Measurements from ENCODE around the gene DIAPH3.

DNA sequence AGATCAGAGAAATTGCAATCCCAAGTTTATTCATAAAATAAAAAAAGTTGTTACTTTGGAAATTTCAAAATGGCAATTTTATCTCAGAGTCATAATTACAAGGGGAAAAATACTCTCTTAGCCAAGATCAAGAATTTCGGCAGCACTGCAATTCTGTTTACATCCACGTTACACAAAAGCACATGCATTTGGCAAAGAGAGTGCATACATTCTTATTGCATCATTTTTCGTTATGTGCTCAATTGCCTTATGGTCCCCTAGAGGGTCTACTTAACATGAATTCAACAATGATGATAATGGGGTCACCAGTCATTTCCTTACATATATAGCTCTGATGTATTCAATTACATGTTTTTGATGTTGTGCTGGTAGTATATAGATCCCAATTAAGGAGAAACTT is 498.0 kb downstream of the DIAPH3 start:
- TF ChIP-seq EZH2 (IDR thresholded peaks at IDR 0.05; ENCODE audit: borderline replicate concordance, insufficient read depth, low read depth, low read length, poor library complexity, severe bottlenecking) = no peak
- TF ChIP-seq, protein P1, sequence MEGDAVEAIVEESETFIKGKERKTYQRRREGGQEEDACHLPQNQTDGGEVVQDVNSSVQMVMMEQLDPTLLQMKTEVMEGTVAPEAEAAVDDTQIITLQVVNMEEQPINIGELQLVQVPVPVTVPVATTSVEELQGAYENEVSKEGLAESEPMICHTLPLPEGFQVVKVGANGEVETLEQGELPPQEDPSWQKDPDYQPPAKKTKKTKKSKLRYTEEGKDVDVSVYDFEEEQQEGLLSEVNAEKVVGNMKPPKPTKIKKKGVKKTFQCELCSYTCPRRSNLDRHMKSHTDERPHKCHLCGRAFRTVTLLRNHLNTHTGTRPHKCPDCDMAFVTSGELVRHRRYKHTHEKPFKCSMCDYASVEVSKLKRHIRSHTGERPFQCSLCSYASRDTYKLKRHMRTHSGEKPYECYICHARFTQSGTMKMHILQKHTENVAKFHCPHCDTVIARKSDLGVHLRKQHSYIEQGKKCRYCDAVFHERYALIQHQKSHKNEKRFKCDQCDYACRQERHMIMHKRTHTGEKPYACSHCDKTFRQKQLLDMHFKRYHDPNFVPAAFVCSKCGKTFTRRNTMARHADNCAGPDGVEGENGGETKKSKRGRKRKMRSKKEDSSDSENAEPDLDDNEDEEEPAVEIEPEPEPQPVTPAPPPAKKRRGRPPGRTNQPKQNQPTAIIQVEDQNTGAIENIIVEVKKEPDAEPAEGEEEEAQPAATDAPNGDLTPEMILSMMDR (IDR thresholded peaks at IDR 0.05) = no peak
